ENCODE data around the gene TSPEAR.
"Not testable (repeated sequence)": the region's sequence is repeated elsewhere in the genome, so short reads cannot be mapped to it uniquely, and the experiment has no call there.

TSPEAR gene

GRCh38 chr21:44638506-44639330, 72.7 kb downstream of the TSPEAR start:
- not testable (repeated sequence) for H3K4me1 ChIP-seq (ENCODE audit: control insufficient read depth, insufficient read depth, low read length); H3K9me3 ChIP-seq (ENCODE audit: control insufficient read depth in 2 of 2, low read length in 2 of 2); H3K9ac ChIP-seq (ENCODE audit: low read length in 2 of 2); H3K4me3 ChIP-seq (ENCODE audit: low read length in 2 of 2); H3K27ac ChIP-seq (ENCODE audit: low read length); H3K36me3 ChIP-seq (ENCODE audit: control insufficient read depth in 2 of 2, insufficient read depth in 2 of 2, low read length in 2 of 2)
- peaks cover 5 to 20% of the 10 kb centered on the region in 2 donors for H3K27me3 ChIP-seq (ENCODE audit: control insufficient read depth in 1 of 2, insufficient read depth in 2 of 2, low read length in 2 of 2)

GRCh38 chr21:44637851-44638348, 73.5 kb downstream of the TSPEAR start:
- not testable (repeated sequence) for H3K4me3 ChIP-seq (ENCODE audit: low read length in 2 of 2); H3K9me3 ChIP-seq (ENCODE audit: control insufficient read depth in 2 of 2, low read length in 2 of 2); H3K36me3 ChIP-seq (ENCODE audit: control insufficient read depth in 2 of 2, insufficient read depth in 2 of 2, low read length in 2 of 2); H3K9ac ChIP-seq (ENCODE audit: low read length in 2 of 2); H3K27ac ChIP-seq (ENCODE audit: low read length); H3K4me1 ChIP-seq (ENCODE audit: control insufficient read depth, insufficient read depth, low read length)
- H3K27me3 ChIP-seq (ENCODE audit: control insufficient read depth in 1 of 2, insufficient read depth in 2 of 2, low read length in 2 of 2): peaks cover 5 to 20% of the 10 kb centered on the region in 2 donors

- no peak within 1 kb of the TSS for H3K4me3 ChIP-seq (ENCODE audit: low read length in 2 of 2)
- peaks cover 5 to 20% of the 10 kb centered on the region in 2 donors for H3K27me3 ChIP-seq (ENCODE audit: control insufficient read depth in 1 of 2, insufficient read depth in 2 of 2, low read length in 2 of 2)
- no peak within 1 kb of the TSS for H3K27ac ChIP-seq (ENCODE audit: low read length)
- H3K9ac ChIP-seq (ENCODE audit: low read length in 2 of 2): no peak within 1 kb of the TSS
- H3K4me1 ChIP-seq (ENCODE audit: control insufficient read depth, insufficient read depth, low read length): no peaks in the 10 kb centered on the region
- peaks cover 4 to 7% of the 10 kb centered on the region in 2 donors for H3K9me3 ChIP-seq (ENCODE audit: control insufficient read depth in 2 of 2, low read length in 2 of 2)
- no peaks in the 10 kb centered on the region for H3K36me3 ChIP-seq (ENCODE audit: control insufficient read depth in 2 of 2, insufficient read depth in 2 of 2, low read length in 2 of 2)
These were observed 74.1 kb downstream of the TSPEAR start, which contains the start of gene KRTAP10-10 for GRCh38 chr21:44637018-44637850. TSS of gene KRTAP10-10 (plus strand) at chr21:44637356. CDS start at chr21:44637418, 62 bp downstream.

GRCh38 chr21:44636209-44637017, 75.0 kb downstream of the TSPEAR start:
- H3K4me1 ChIP-seq (ENCODE audit: control insufficient read depth, insufficient read depth, low read length): no peaks in the 10 kb centered on the region
- H3K36me3 ChIP-seq (ENCODE audit: control insufficient read depth in 2 of 2, insufficient read depth in 2 of 2, low read length in 2 of 2): no peaks in the 10 kb centered on the region
- peaks cover 4 to 7% of the 10 kb centered on the region in 2 donors for H3K9me3 ChIP-seq (ENCODE audit: control insufficient read depth in 2 of 2, low read length in 2 of 2)
- no peak overlapping the region for H3K27ac ChIP-seq (ENCODE audit: low read length)
- H3K4me3 ChIP-seq (ENCODE audit: low read length in 2 of 2): no peak overlapping the region
- peaks cover 5 to 20% of the 10 kb centered on the region in 2 donors for H3K27me3 ChIP-seq (ENCODE audit: control insufficient read depth in 1 of 2, insufficient read depth in 2 of 2, low read length in 2 of 2)
- H3K9ac ChIP-seq (ENCODE audit: low read length in 2 of 2): no peak overlapping the region

- H3K4me3 ChIP-seq (ENCODE audit: low read length in 2 of 2): no peak overlapping the region
- H3K4me1 ChIP-seq (ENCODE audit: control insufficient read depth, insufficient read depth, low read length): no peaks in the 10 kb centered on the region
- peaks cover 3 to 15% of the 10 kb centered on the region in 2 donors for H3K27me3 ChIP-seq (ENCODE audit: control insufficient read depth in 1 of 2, insufficient read depth in 2 of 2, low read length in 2 of 2)
- peaks cover 4 to 5% of the 10 kb centered on the region in 2 donors for H3K9me3 ChIP-seq (ENCODE audit: control insufficient read depth in 2 of 2, low read length in 2 of 2)
- no peak overlapping the region for H3K9ac ChIP-seq (ENCODE audit: low read length in 2 of 2)
- no peak overlapping the region for H3K27ac ChIP-seq (ENCODE audit: low read length)
- H3K36me3 ChIP-seq (ENCODE audit: control insufficient read depth in 2 of 2, insufficient read depth in 2 of 2, low read length in 2 of 2): no peaks in the 10 kb centered on the region
These were observed 79.3 kb downstream of the TSPEAR start for GRCh38 chr21:44632067-44632466.

GRCh38 chr21:44630440-44630839, 80.9 kb downstream of the TSPEAR start:
- Histone ChIP-seq H3K36me3 (ENCODE audit: control insufficient read depth in 2 of 2, insufficient read depth in 2 of 2, low read length in 2 of 2) (no peaks in the 10 kb centered on the region), H3K4me3 (ENCODE audit: low read length in 2 of 2) (no peak overlapping the region), H3K9me3 (ENCODE audit: control insufficient read depth in 2 of 2, low read length in 2 of 2) (peaks cover 4 to 5% of the 10 kb centered on the region in 2 donors), H3K4me1 (ENCODE audit: control insufficient read depth, insufficient read depth, low read length) (no peaks in the 10 kb centered on the region), H3K27ac (ENCODE audit: low read length) (no peak overlapping the region), H3K27me3 (ENCODE audit: control insufficient read depth in 1 of 2, insufficient read depth in 2 of 2, low read length in 2 of 2) (peaks cover 7 to 18% of the 10 kb centered on the region in 2 donors), H3K9ac (ENCODE audit: low read length in 2 of 2) (no peak overlapping the region)

- Histone ChIP-seq H3K9me3 (ENCODE audit: control insufficient read depth in 2 of 2, low read length in 2 of 2) (peaks cover 4 to 12% of the 10 kb centered on the region in 2 donors), H3K36me3 (ENCODE audit: control insufficient read depth in 2 of 2, insufficient read depth in 2 of 2, low read length in 2 of 2) (no peaks in the 10 kb centered on the region), H3K4me1 (ENCODE audit: control insufficient read depth, insufficient read depth, low read length) (no peaks in the 10 kb centered on the region), H3K27me3 (ENCODE audit: control insufficient read depth in 1 of 2, insufficient read depth in 2 of 2, low read length in 2 of 2) (peaks cover 7 to 18% of the 10 kb centered on the region in 2 donors), H3K4me3 (ENCODE audit: low read length in 2 of 2) (no peak overlapping the region), H3K9ac (ENCODE audit: low read length in 2 of 2) (no peak overlapping the region), H3K27ac (ENCODE audit: low read length) (no peak overlapping the region)
These were observed 82.5 kb downstream of the TSPEAR start for GRCh38 chr21:44628707-44629391.

- H3K27me3 ChIP-seq (ENCODE audit: control insufficient read depth in 1 of 2, insufficient read depth in 2 of 2, low read length in 2 of 2): peaks cover 7 to 18% of the 10 kb centered on the region in 2 donors
- not testable (repeated sequence) for H3K4me1 ChIP-seq (ENCODE audit: control insufficient read depth, insufficient read depth, low read length)
- peaks cover 7 to 12% of the 10 kb centered on the region in 2 donors for H3K9me3 ChIP-seq (ENCODE audit: control insufficient read depth in 2 of 2, low read length in 2 of 2)
These were observed 83.5 kb downstream of the TSPEAR start for GRCh38 chr21:44627831-44628233.

GRCh38 chr21:44627181-44627822, 84.1 kb downstream of the TSPEAR start:
- Histone ChIP-seq H3K9me3 (ENCODE audit: control insufficient read depth in 2 of 2, low read length in 2 of 2) (peaks cover 5 to 17% of the 10 kb centered on the region in 2 donors), H3K27me3 (ENCODE audit: control insufficient read depth in 1 of 2, insufficient read depth in 2 of 2, low read length in 2 of 2) (peaks cover 7 to 18% of the 10 kb centered on the region in 2 donors)
- H3K4me3 ChIP-seq (ENCODE audit: low read length in 2 of 2); H3K36me3 ChIP-seq (ENCODE audit: control insufficient read depth in 2 of 2, insufficient read depth in 2 of 2, low read length in 2 of 2); H3K4me1 ChIP-seq (ENCODE audit: control insufficient read depth, insufficient read depth, low read length); H3K9ac ChIP-seq (ENCODE audit: low read length in 2 of 2); H3K27ac ChIP-seq (ENCODE audit: low read length): not testable (repeated sequence)

More at GRCh38 chr21:44627831-44628233, 83.5 kb downstream of the TSPEAR start:
- H3K36me3 ChIP-seq (ENCODE audit: control insufficient read depth in 2 of 2, insufficient read depth in 2 of 2, low read length in 2 of 2); H3K4me3 ChIP-seq (ENCODE audit: low read length in 2 of 2); H3K27ac ChIP-seq (ENCODE audit: low read length); H3K9ac ChIP-seq (ENCODE audit: low read length in 2 of 2): not testable (repeated sequence)

Measured in stomach smooth muscle (tissue), 2 donors.